GM18526 (cell line): ENCODE measurements around the gene PSME2.
A peak's percentile ranks its signal among the peaks of the same experiment; 100 is the strongest.

ENCODE experiments used
- POLR2A ChIP-seq: IDR thresholded peaks from 3 replicates; pipeline ENCODE4 v1.6.1; 2011; ENCODE audit not compliant: insufficient read length; ENCODE audit errors: extremely low read depth

PSME2 gene

GRCh38 chr14:24121210-24121609 lies 25.2 kb downstream of the PSME2 start:
- no peak for TF ChIP-seq POLR2A

GRCh38 chr14:24119691-24120090 lies 26.7 kb downstream of the PSME2 start:
- TF ChIP-seq POLR2A, result no peak

GRCh38 chr14:24117179-24117578 lies 29.2 kb downstream of the PSME2 start:
- TF ChIP-seq POLR2A, result no peak

- TF ChIP-seq POLR2A, result no peak
Measured at GRCh38 chr14:24116128-24116814, 30.1 kb downstream of the PSME2 start.

- no peak for TF ChIP-seq POLR2A
Measured at GRCh38 chr14:24115422-24116127, 30.8 kb downstream of the PSME2 start.

GRCh38 chr14:24114532-24115421 lies 31.6 kb downstream of the PSME2 start, which contains the start of the genes DCAF11 and NRL:
DCAF11 (plus strand) TSS chr14:24114777; CDS start chr14:24115595, 818 bp downstream.
NRL (minus strand) TSS chr14:24114949; CDS start chr14:24082848, 32,101 bp downstream.
- TF ChIP-seq POLR2A, result peak; percentile 9

GRCh38 chr14:24113801-24114531 lies 32.4 kb downstream of the PSME2 start:
- peak; percentile 85 for TF ChIP-seq POLR2A

- no peak for TF ChIP-seq POLR2A
Measured at GRCh38 chr14:24113379-24113800, 33.0 kb downstream of the PSME2 start.

GRCh38 chr14:24110523-24110922 lies 35.9 kb downstream of the PSME2 start:
- TF ChIP-seq POLR2A, result no peak

GRCh38 chr14:24110060-24110459 lies 36.4 kb downstream of the PSME2 start:
- no peak for TF ChIP-seq POLR2A

- TF ChIP-seq POLR2A, result no peak
Measured at GRCh38 chr14:24108336-24108874, 38.0 kb downstream of the PSME2 start.

GRCh38 chr14:24106672-24107271 lies 39.6 kb downstream of the PSME2 start:
- no peak for TF ChIP-seq POLR2A

- no peak for TF ChIP-seq POLR2A
Measured at GRCh38 chr14:24103451-24103850, 43.0 kb downstream of the PSME2 start.
